ENCODE data around the gene KCMF1. TPM values are rescaled to one million over a fixed set of nuclear protein-coding genes. Genes with fewer than 3 reads are reported as not detected.

Gene KCMF1
- total and polyA plus RNA-seq, 9 of the 15 experiments (the other 6 are each of a cell fraction or from before 2014, with no cell fraction given): 6.8 to 88.2 (median 46.5) TPM

GRCh38 chr2:85066874-85067351 is 96.0 kb downstream of the KCMF1 start (continued):
- TF ChIP-seq ZNF592 (IDR thresholded peaks at IDR 0.05) (no peak), CBX2 (IDR thresholded peaks at IDR 0.05; ENCODE audit: insufficient read depth, low read length, poor library complexity, severe bottlenecking) (no peak), RHOXF2B (CRISPR knock-in tag; conservative IDR thresholded peaks at IDR 0.05) (no peak), TCFL5 (CRISPR knock-in tag; conservative IDR thresholded peaks at IDR 0.05) (no peak), ZBTB43 (CRISPR knock-in tag; IDR thresholded peaks at IDR 0.05) (no peak), ESRRB (CRISPR knock-in tag; IDR thresholded peaks at IDR 0.05; ENCODE audit: borderline replicate concordance) (no peak), KLF13 (tag; IDR thresholded peaks at IDR 0.05; ENCODE audit: borderline replicate concordance, low read depth) (no peak), ZNF609 (CRISPR knock-in tag; IDR thresholded peaks at IDR 0.05; ENCODE audit: borderline replicate concordance) (no peak), ZNF311 (CRISPR knock-in tag; IDR thresholded peaks at IDR 0.05) (no peak), RBM22 (IDR thresholded peaks at IDR 0.05; ENCODE audit: low read depth, low read length, poor library complexity, severe bottlenecking) (no peak), TAF1 (IDR thresholded peaks at IDR 0.05; ENCODE audit: control insufficient read depth, extremely low read depth, insufficient read depth, low read length, severe bottlenecking) (no peak), U2AF2 (optimal IDR thresholded peaks at IDR 0.05; ENCODE audit: low read depth, low read length) (no peak), RBBP5 (IDR thresholded peaks at IDR 0.05; ENCODE audit: borderline replicate concordance, insufficient read depth, low read length, poor library complexity, severe bottlenecking) (no peak), ETS1 (conservative IDR thresholded peaks at IDR 0.05; ENCODE audit: control insufficient read depth, low read depth, low read length) (no peak), U2AF1 (optimal IDR thresholded peaks at IDR 0.05; ENCODE audit: low read depth, low read length) (no peak)

Measured in K562 (cell line).